ENCODE results near the gene ZNF740.

GRCh38 chr12:53241623-53242412 lies 61.3 kb downstream of the ZNF740 start:
- TF ChIP-seq YY1 (IDR thresholded peaks at IDR 0.05; ENCODE audit: insufficient read depth, insufficient read length), result no peak
- TF ChIP-seq SUZ12 (IDR thresholded peaks at IDR 0.05; ENCODE audit: extremely low read depth, insufficient read depth, insufficient read length), result no peak
- TF ChIP-seq ZNF274 (IDR thresholded peaks at IDR 0.05; ENCODE audit: low read depth, low read length), result no peak
